Astrocyte of the cerebellum (primary cell): Measurements from ENCODE around the gene PTPRN.
A peak's percentile ranks its signal among the peaks of the same experiment; 100 is the strongest.

Experiments used
- DNase-seq: peaks from one replicate; pipeline ENCODE4 v3.0.0-alpha.2; 2011; ENCODE audit warnings: low read depth
- H3K4me3 ChIP-seq: 2 replicates; pipeline ENCODE4 v1.5.1; 2011; ENCODE audit warnings: mild to moderate bottlenecking, low read depth, low read length, moderate library complexity
- in situ Hi-C: cut with HindIII; loops from 2 replicates; pipeline ENCODE4 v1.10.0; 2017; ENCODE audit warnings: low sequenced_read_pairs
- TF ChIP-seq, protein P1 (sequence below): IDR thresholded peaks from 2 replicates; pipeline ENCODE4 v1.5.1; 2012; ENCODE audit warnings: low read length, low read depth, moderate library complexity, mild to moderate bottlenecking; ENCODE audit errors: missing control alignments

Gene PTPRN

DNA sequence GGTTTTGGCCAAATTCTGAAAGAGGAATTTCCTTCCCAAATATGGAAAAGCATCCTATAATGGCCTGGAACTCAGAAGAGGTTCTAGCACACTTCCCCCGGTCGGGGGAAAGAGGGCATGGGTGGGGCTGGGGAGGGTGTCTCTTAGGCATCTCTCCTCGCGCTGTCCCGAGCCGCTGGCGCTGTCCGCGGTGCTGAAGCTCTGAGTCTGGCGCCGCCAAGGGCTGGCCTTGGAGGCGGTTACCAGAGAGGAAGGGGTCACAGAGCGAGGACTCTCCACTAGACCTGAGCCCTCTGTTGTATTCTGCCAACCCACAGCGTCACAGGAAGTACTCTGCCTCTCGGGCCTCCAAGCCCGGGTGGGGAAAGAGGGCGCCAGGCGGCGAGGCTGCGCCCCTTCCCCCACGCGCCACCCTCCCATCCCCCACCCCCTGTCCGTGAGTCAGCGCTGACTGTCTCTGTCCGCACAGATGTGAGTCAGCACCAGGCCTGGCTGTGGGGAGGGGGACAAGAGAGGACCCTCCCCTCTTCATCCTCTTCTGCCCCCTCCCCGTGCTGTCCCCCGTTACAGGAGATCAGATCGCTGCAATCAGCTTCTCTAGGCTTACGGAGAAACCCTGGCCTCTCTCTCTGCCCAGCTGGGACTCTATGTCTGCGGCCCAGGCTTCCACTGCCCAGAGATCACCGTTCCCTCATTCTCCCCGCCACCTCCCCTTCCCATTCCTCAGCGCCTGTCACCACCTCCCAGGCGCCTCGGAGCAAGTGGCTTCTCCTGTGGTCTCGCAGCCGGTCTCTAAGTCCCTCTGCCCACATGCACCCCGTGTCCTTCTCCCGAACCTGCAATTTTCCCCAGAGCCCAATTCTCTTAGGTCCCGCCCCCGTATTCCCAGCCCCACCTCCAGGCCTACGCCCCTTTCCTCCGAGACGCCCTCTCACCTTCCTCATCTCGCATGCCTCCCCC, 779 bp downstream of the PTPRN start:
- DNase-seq, result no peak
- peak overlapping the region; percentile 19 for H3K4me3 ChIP-seq
- in situ Hi-C loops, result no loop called here
- TF ChIP-seq, protein P1, sequence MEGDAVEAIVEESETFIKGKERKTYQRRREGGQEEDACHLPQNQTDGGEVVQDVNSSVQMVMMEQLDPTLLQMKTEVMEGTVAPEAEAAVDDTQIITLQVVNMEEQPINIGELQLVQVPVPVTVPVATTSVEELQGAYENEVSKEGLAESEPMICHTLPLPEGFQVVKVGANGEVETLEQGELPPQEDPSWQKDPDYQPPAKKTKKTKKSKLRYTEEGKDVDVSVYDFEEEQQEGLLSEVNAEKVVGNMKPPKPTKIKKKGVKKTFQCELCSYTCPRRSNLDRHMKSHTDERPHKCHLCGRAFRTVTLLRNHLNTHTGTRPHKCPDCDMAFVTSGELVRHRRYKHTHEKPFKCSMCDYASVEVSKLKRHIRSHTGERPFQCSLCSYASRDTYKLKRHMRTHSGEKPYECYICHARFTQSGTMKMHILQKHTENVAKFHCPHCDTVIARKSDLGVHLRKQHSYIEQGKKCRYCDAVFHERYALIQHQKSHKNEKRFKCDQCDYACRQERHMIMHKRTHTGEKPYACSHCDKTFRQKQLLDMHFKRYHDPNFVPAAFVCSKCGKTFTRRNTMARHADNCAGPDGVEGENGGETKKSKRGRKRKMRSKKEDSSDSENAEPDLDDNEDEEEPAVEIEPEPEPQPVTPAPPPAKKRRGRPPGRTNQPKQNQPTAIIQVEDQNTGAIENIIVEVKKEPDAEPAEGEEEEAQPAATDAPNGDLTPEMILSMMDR, result no peak

DNA sequence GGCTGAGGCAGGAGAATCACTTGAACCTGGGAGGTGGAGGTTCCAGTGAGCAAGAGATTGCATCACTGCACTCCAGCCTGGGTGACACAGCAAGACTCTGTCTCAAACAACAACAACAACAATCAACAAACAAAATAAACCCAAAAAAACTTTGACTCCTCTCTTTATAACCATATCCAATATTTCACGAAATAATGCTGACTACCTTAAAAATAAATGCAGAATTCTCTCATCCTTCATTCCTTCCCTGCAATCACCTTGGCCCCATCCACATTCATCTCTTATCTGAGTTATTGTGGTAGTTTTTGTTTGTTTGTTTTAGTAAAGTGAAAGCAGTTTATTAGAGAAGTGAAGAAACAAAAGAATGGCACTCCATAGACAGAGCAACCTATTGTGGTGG, 3.2 kb downstream of the PTPRN start:
- H3K4me3 ChIP-seq, result no peak overlapping the region
- TF ChIP-seq, protein P1, result no peak
- DNase-seq, result no peak
- in situ Hi-C loops, result no loop called here

DNA sequence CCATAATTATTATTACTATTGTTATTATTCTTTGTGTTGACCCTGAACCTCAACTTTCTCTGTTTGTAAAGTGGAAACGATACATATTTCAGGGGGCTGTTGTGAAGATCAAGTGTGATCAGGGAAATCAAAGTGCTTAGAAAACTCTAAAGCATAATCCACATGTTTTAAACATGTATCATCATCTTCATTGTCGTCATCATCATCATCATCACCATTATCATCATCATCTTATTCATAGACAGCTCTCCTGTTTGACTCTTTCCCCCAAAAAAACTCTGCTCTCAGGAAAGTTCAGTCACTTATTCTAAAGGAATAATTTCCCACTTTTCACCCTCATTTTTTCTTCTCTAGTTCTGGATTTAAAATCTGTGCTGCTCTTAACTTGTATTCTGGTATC, 5.0 kb downstream of the PTPRN start:
- in situ Hi-C loops, result no loop called here
- TF ChIP-seq, protein P1, result no peak

DNA sequence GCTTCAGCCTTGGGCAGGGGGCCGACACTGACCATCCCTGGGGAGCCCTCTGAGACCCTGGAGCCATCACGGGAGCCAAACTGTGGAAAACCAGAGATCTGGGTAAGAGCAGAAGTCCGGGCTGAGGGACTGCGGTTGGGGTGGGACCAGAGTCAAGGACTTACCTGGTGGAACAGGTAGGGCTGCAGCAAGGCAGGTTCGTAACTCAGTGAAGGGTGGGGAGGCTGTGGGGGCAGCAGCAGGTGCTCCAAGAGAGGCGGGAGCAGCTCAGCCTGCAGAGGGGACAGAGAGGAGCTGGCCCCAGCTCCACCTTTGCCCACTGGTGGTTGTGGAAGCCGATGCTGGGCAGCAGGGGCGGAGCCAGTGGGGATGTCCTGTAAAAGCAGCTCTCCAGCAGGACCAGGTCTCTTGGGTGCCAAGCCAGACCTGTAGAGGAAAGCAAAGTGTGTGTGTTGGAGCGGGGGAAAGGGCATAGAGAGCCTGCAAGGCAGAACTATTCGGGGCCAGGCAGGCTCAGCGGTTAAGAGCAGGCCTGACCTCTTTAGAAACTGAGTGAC, 6.7 kb downstream of the PTPRN start:
- TF ChIP-seq, protein P1, result no peak
- in situ Hi-C loops, result no loop called here
- DNase-seq, result no peak
- no peak overlapping the region for H3K4me3 ChIP-seq

More for the DNA sequence above, 5.0 kb downstream of the PTPRN start:
- H3K4me3 ChIP-seq, result no peak overlapping the region
- no peak for DNase-seq

DNA sequence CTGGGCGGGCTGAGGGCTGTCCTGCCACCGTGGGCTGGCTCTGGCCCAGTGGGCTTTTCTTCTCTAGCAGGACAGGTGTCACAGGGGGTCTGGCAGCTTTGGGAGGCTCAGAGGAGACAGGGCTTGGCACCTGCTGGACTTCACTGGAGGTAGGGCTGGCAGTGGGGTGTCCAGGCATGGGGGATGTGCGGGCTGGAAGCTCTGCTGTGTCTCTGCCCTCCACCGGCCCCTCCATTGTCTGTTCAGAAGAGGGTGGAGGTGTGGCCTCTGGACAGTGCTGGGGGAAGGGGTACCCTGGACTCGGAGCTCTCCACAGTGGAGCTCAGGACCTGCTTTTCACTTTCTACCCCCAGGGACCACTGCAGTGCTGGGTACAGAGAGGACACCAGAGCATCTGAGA, 9.2 kb downstream of the PTPRN start:
- TF ChIP-seq, protein P1, result no peak
- DNase-seq, result no peak
- no peak overlapping the region for H3K4me3 ChIP-seq
- in situ Hi-C loops, result no loop called here

DNA sequence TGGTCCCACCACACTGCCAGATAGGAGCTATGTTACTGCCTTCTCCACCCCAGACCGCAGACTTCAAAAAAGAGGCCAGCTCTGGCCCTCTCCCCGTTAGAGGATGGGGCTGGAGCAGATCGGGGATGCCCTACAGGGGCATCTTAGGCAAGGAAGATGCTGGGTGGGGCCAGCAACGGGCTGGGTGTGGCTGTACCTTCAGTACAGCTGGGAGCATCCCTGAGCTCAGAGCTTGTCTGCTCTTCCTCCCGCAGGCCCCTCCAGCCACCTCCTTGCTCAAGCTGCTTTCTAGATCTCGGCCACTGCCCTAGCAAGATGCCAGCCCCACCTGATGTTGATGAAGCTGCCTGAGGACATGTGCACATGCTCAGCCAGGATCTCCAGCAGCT, 9.8 kb downstream of the PTPRN start:
- H3K4me3 ChIP-seq, result no peak overlapping the region
- DNase-seq, result no peak
- TF ChIP-seq, protein P1, result no peak
- in situ Hi-C loops, result no loop called here
